DOHH2 (cell line): ENCODE data around the gene IREB2.

ENCODE experiments used
- H3F3A ChIP-seq: fragments of 200-600 bp; sonication (generic), shearing (Covaris generic); 2 replicates; pipeline ENCODE4 v1.6.0; 2016; ENCODE audit warnings: antibody characterized with exemption, mild to moderate bottlenecking; ENCODE audit not compliant: control insufficient read depth, insufficient read depth
- H3K27ac ChIP-seq: fragments of 200-600 bp; sonication (generic); 2 replicates; pipeline ENCODE4 v1.5.1; 2014; ENCODE audit warnings: low read depth, mild to moderate bottlenecking, low read length, moderate library complexity
- H3K27me3 ChIP-seq: fragments of 200-600 bp; sonication (generic); 2 replicates; pipeline ENCODE4 v1.6.1; 2014; ENCODE audit warnings: mild to moderate bottlenecking, low read length, mixed read lengths; ENCODE audit not compliant: control insufficient read depth
- H3K36me3 ChIP-seq: fragments of 200-600 bp; sonication (generic); 2 replicates; pipeline ENCODE4 v1.6.1; 2014; ENCODE audit warnings: mild to moderate bottlenecking, low read length, moderate library complexity, mixed read lengths; ENCODE audit not compliant: control insufficient read depth
- H3K4me1 ChIP-seq: fragments of 200-600 bp; sonication (generic); 2 replicates; pipeline ENCODE4 v1.6.1; 2014; ENCODE audit warnings: mild to moderate bottlenecking, low read length, mixed read lengths; ENCODE audit not compliant: control insufficient read depth
- H3K4me2 ChIP-seq: fragments of 200-600 bp; sonication (generic); 2 replicates; pipeline ENCODE4 v1.6.0; 2014; ENCODE audit warnings: mild to moderate bottlenecking, low read length, moderate library complexity
- H3K4me3 ChIP-seq: fragments of 200-600 bp; sonication (generic); 2 replicates; pipeline ENCODE4 v1.5.1; 2014; ENCODE audit warnings: mild to moderate bottlenecking, low read length, mixed read lengths
- H3K79me2 ChIP-seq: fragments of 200-600 bp; sonication (generic); 2 replicates; pipeline ENCODE4 v1.6.1; 2014; ENCODE audit warnings: mild to moderate bottlenecking, low read length, mixed read lengths; ENCODE audit not compliant: control insufficient read depth
- H3K9me2 ChIP-seq: fragments of 200-600 bp; sonication (generic); replicated peaks from 2 replicates; pipeline ENCODE4 v1.6.1; 2014; ENCODE audit warnings: mild to moderate bottlenecking, low read length, mixed read lengths; ENCODE audit not compliant: control insufficient read depth
- H3K9me3 ChIP-seq: fragments of 200-600 bp; sonication (generic); 2 replicates; pipeline ENCODE4 v1.6.1; 2014; ENCODE audit warnings: antibody characterized with exemption, low read length, mixed read lengths; ENCODE audit not compliant: control insufficient read depth, insufficient read depth
- H4K20me1 ChIP-seq: fragments of 200-600 bp; sonication (generic); 2 replicates; pipeline ENCODE4 v1.6.0; 2014; ENCODE audit warnings: low read depth, mild to moderate bottlenecking, antibody characterized with exemption, low read length, moderate library complexity; ENCODE audit not compliant: control insufficient read depth, insufficient read depth
- CTCF ChIP-seq: fragments of 200-600 bp; sonication (generic); IDR thresholded peaks from one replicate; pipeline ENCODE4 v1.5.1; 2014; ENCODE audit warnings: antibody characterized with exemption, mild to moderate bottlenecking, low read depth, low read length; ENCODE audit not compliant: poor library complexity, severe bottlenecking
- EZH2phosphoT487 ChIP-seq: fragments of 200-600 bp; sonication (generic); IDR thresholded peaks from 2 replicates; pipeline ENCODE4 v1.6.1; 2017; ENCODE audit warnings: borderline replicate concordance, mild to moderate bottlenecking, antibody characterized with exemption, low read length, moderate library complexity, mixed read lengths

Gene IREB2

DNA sequence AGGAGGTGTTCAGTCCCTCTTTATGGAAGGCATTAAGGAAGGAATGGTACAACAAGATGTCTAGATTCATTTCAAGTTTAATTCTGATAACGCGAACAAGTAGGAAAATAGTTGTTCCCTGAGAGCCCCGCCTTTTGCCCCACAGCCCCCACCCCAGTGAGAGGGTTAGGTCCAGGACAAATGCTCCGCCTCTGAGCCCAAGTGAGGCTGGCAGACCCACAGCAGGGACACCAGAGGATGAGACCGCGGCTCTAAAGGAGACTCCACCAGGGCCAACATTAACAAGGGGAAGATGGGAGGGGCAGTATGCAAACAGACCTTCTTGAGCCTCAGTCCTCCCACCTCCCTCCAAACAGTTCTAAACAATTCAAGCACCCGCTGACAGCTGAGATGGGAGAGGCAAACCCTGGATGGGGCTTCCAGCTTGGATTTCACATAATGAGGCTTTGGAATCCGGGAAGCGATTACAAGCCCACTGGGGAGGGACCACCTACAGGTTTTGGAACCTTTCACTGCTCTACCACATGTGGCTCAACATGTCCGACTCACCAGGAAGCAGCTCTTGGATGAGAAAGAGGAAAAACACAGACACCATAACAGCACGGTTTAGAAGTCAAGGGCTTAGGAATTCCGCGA, 42.9 kb upstream of the IREB2 start:
- Histone ChIP-seq H3K4me1 (no peaks in the 10 kb centered on the region), H3K4me2 (no peak overlapping the region), H3F3A (no peaks in the 10 kb centered on the region), H3K36me3 (no peaks in the 10 kb centered on the region), H3K79me2 (no peaks in the 10 kb centered on the region), H3K9me3 (no peaks in the 10 kb centered on the region), H3K27me3 (no peaks in the 10 kb centered on the region), H3K4me3 (no peak overlapping the region), H3K9me2 (no peaks in the 10 kb centered on the region), H4K20me1 (no peaks in the 10 kb centered on the region), H3K27ac (no peak overlapping the region)
- no peak for TF ChIP-seq EZH2phosphoT487
- TF ChIP-seq CTCF, result no peak

GRCh38 chr15:78396186-78396814, 41.7 kb upstream of the IREB2 start:
- no peak for TF ChIP-seq EZH2phosphoT487
- no peak for TF ChIP-seq CTCF
- Histone ChIP-seq H3K4me1 (no peaks in the 10 kb centered on the region), H3K36me3 (no peaks in the 10 kb centered on the region), H3F3A (no peaks in the 10 kb centered on the region), H3K9me2 (no peaks in the 10 kb centered on the region), H3K9me3 (no peaks in the 10 kb centered on the region), H3K4me3 (no peak overlapping the region), H3K79me2 (no peaks in the 10 kb centered on the region), H4K20me1 (no peaks in the 10 kb centered on the region), H3K27ac (no peak overlapping the region), H3K4me2 (no peak overlapping the region), H3K27me3 (no peaks in the 10 kb centered on the region)

DNA sequence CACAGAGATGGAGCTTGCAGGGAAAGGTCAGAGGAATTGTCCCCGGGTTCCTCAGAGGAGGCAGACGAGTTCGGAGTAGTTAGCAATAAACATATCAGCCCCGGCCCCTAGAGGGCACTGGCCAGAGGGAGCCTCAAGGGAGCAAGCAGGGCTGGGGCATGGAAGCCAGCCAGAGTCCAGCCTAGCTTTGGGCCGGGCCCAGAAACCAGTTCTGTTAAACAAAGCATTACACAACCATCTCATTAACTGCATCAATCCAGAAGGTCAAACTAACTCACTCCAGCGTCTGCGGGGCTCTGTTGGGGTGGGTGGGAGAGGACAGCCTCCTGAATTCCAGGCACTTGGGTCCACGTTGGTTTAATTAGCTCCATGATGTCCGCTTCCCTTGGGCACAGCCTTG, 41.0 kb upstream of the IREB2 start:
- Histone ChIP-seq H3K4me1 (no peaks in the 10 kb centered on the region), H3K4me3 (no peak overlapping the region), H3K4me2 (no peak overlapping the region), H3F3A (no peaks in the 10 kb centered on the region), H3K36me3 (no peaks in the 10 kb centered on the region), H3K79me2 (no peaks in the 10 kb centered on the region), H3K27me3 (0 out of 2 replicates have a peak, but pooled peaks cover 3% of the 10 kb centered on the region), H3K9me2 (no peaks in the 10 kb centered on the region), H3K9me3 (no peaks in the 10 kb centered on the region), H3K27ac (no peak overlapping the region), H4K20me1 (no peaks in the 10 kb centered on the region)
- TF ChIP-seq CTCF, result peak; percentile 46
- no peak for TF ChIP-seq EZH2phosphoT487
